ENCODE results near the gene SCUBE1.

Gene SCUBE1

GRCh38 chr22:43198126-43198525 lies 145.0 kb downstream of the SCUBE1 start:
- TF ChIP-seq GATA3 (IDR thresholded peaks at IDR 0.05; ENCODE audit: low read depth, low read length) (no peak), GATA2 (IDR thresholded peaks at IDR 0.05; ENCODE audit: low read depth, low read length) (no peak)

GRCh38 chr22:43197271-43197941 lies 145.8 kb downstream of the SCUBE1 start:
- TF ChIP-seq GATA3 (IDR thresholded peaks at IDR 0.05; ENCODE audit: low read depth, low read length) (no peak), GATA2 (IDR thresholded peaks at IDR 0.05; ENCODE audit: low read depth, low read length) (no peak)

GRCh38 chr22:43191831-43192230 lies 151.3 kb downstream of the SCUBE1 start:
- TF ChIP-seq GATA3 (IDR thresholded peaks at IDR 0.05; ENCODE audit: low read depth, low read length) (no peak), GATA2 (IDR thresholded peaks at IDR 0.05; ENCODE audit: low read depth, low read length) (no peak)

- TF ChIP-seq GATA3 (IDR thresholded peaks at IDR 0.05; ENCODE audit: low read depth, low read length) (no peak), GATA2 (IDR thresholded peaks at IDR 0.05; ENCODE audit: low read depth, low read length) (no peak)
Measured at GRCh38 chr22:43188829-43189545, 154.2 kb downstream of the SCUBE1 start.

GRCh38 chr22:43187171-43188099 lies 155.7 kb downstream of the SCUBE1 start:
- TF ChIP-seq GATA2 (IDR thresholded peaks at IDR 0.05; ENCODE audit: low read depth, low read length): no peak
- no peak for TF ChIP-seq GATA3 (IDR thresholded peaks at IDR 0.05; ENCODE audit: low read depth, low read length)

GRCh38 chr22:43186272-43187170 lies 156.7 kb downstream of the SCUBE1 start, which contains the start of gene TTLL12:
TSS of gene TTLL12 (minus strand) at chr22:43187134. CDS start at chr22:43187069, 65 bp downstream.
- TF ChIP-seq GATA3 (IDR thresholded peaks at IDR 0.05; ENCODE audit: low read depth, low read length) (no peak), GATA2 (IDR thresholded peaks at IDR 0.05; ENCODE audit: low read depth, low read length) (no peak)

GRCh38 chr22:43185860-43186261 lies 157.3 kb downstream of the SCUBE1 start:
- TF ChIP-seq GATA3 (IDR thresholded peaks at IDR 0.05; ENCODE audit: low read depth, low read length) (no peak), GATA2 (IDR thresholded peaks at IDR 0.05; ENCODE audit: low read depth, low read length) (no peak)

- TF ChIP-seq GATA3 (IDR thresholded peaks at IDR 0.05; ENCODE audit: low read depth, low read length): no peak
- TF ChIP-seq GATA2 (IDR thresholded peaks at IDR 0.05; ENCODE audit: low read depth, low read length): no peak
Measured at GRCh38 chr22:43183496-43184277, 159.5 kb downstream of the SCUBE1 start.

GRCh38 chr22:43182726-43183125 lies 160.4 kb downstream of the SCUBE1 start:
- no peak for TF ChIP-seq GATA3 (IDR thresholded peaks at IDR 0.05; ENCODE audit: low read depth, low read length)
- TF ChIP-seq GATA2 (IDR thresholded peaks at IDR 0.05; ENCODE audit: low read depth, low read length): no peak

- no peak for TF ChIP-seq GATA2 (IDR thresholded peaks at IDR 0.05; ENCODE audit: low read depth, low read length)
- TF ChIP-seq GATA3 (IDR thresholded peaks at IDR 0.05; ENCODE audit: low read depth, low read length): no peak
Measured at GRCh38 chr22:43182118-43182517, 161.1 kb downstream of the SCUBE1 start.

- TF ChIP-seq GATA2 (IDR thresholded peaks at IDR 0.05; ENCODE audit: low read depth, low read length) (no peak), GATA3 (IDR thresholded peaks at IDR 0.05; ENCODE audit: low read depth, low read length) (no peak)
Measured at GRCh38 chr22:43181321-43182076, 161.7 kb downstream of the SCUBE1 start.

GRCh38 chr22:43180670-43181069 lies 162.5 kb downstream of the SCUBE1 start:
- no peak for TF ChIP-seq GATA2 (IDR thresholded peaks at IDR 0.05; ENCODE audit: low read depth, low read length)
- TF ChIP-seq GATA3 (IDR thresholded peaks at IDR 0.05; ENCODE audit: low read depth, low read length): no peak
